NT2/D1 (cell line): Measurements from ENCODE around the gene POLL.

ENCODE experiments used
- DNase-seq: peaks from one replicate; pipeline ENCODE4 v3.0.0-alpha.2; 2011; ENCODE audit warnings: low read depth, low spot score
- H3K27me3 ChIP-seq: 2 replicates; pipeline ENCODE4 v1.6.0; 2011; ENCODE audit warnings: mild to moderate bottlenecking; ENCODE audit not compliant: insufficient read length, insufficient read depth
- H3K36me3 ChIP-seq: 2 replicates; pipeline ENCODE4 v1.6.1; 2011; ENCODE audit warnings: mild to moderate bottlenecking, low read length, mixed read lengths; ENCODE audit not compliant: insufficient read depth, insufficient read length
- H3K4me1 ChIP-seq: 2 replicates; pipeline ENCODE4 v1.5.1; 2011; ENCODE audit not compliant: insufficient read depth, insufficient read length
- H3K4me3 ChIP-seq: 2 replicates; pipeline ENCODE4 v1.5.1; 2011; ENCODE audit warnings: low read depth; ENCODE audit not compliant: insufficient read length
- H3K9ac ChIP-seq: 2 replicates; pipeline ENCODE4 v1.6.0; 2011; ENCODE audit warnings: low read depth; ENCODE audit not compliant: insufficient read length
- H3K9me3 ChIP-seq: 2 replicates; pipeline ENCODE4 v1.5.1; 2011; ENCODE audit warnings: mild to moderate bottlenecking, low read length; ENCODE audit not compliant: insufficient read depth
- SUZ12 ChIP-seq: IDR thresholded peaks from 2 replicates; pipeline ENCODE4 v1.6.1; 2011; ENCODE audit not compliant: insufficient read length, insufficient read depth; ENCODE audit errors: extremely low read depth
- YY1 ChIP-seq: IDR thresholded peaks from 2 replicates; pipeline ENCODE4 v1.6.1; 2011; ENCODE audit not compliant: insufficient read length, insufficient read depth
- ZNF274 ChIP-seq: IDR thresholded peaks from 2 replicates; pipeline ENCODE4 v1.6.1; 2011; ENCODE audit warnings: mild to moderate bottlenecking, low read depth, low read length

POLL gene

GRCh38 chr10:101624526-101625102, 36.6 kb upstream of the POLL start:
- DNase-seq: no peak
- Histone ChIP-seq H3K9me3 (no peaks in the 10 kb centered on the region), H3K27me3 (no peaks in the 10 kb centered on the region), H3K4me3 (no peak overlapping the region), H3K36me3 (peaks cover 2% of the 10 kb centered on the region), H3K9ac (no peak overlapping the region), H3K4me1 (no peaks in the 10 kb centered on the region)
- no peak for TF ChIP-seq ZNF274
- TF ChIP-seq SUZ12: no peak

- H3K9me3 ChIP-seq: no peaks in the 10 kb centered on the region
- no peak for DNase-seq
- no peaks in the 10 kb centered on the region for H3K4me1 ChIP-seq
- TF ChIP-seq YY1 (no peak), ZNF274 (no peak), SUZ12 (no peak)
- no peak overlapping the region for H3K4me3 ChIP-seq
- H3K9ac ChIP-seq: no peak overlapping the region
- H3K36me3 ChIP-seq: peaks cover 2% of the 10 kb centered on the region
- no peaks in the 10 kb centered on the region for H3K27me3 ChIP-seq
Observed at GRCh38 chr10:101623528-101623927, 35.5 kb upstream of the POLL start.

GRCh38 chr10:101619983-101620382, 31.9 kb upstream of the POLL start:
- H3K9me3 ChIP-seq: no peaks in the 10 kb centered on the region
- H3K9ac ChIP-seq: no peak overlapping the region
- H3K4me1 ChIP-seq: peaks cover 10% of the 10 kb centered on the region
- DNase-seq: no peak
- peaks cover 2% of the 10 kb centered on the region for H3K36me3 ChIP-seq
- no peak overlapping the region for H3K4me3 ChIP-seq
- TF ChIP-seq YY1: no peak
- no peak for TF ChIP-seq ZNF274
- TF ChIP-seq SUZ12: no peak
- H3K27me3 ChIP-seq: no peaks in the 10 kb centered on the region

- no peak for TF ChIP-seq YY1
- TF ChIP-seq SUZ12: no peak
- TF ChIP-seq ZNF274: no peak
- H3K36me3 ChIP-seq: peaks cover 2% of the 10 kb centered on the region
Observed at GRCh38 chr10:101618871-101619270, 30.8 kb upstream of the POLL start.

GRCh38 chr10:101617824-101618568, 29.9 kb upstream of the POLL start:
- Histone ChIP-seq H3K4me1 (peaks cover 17% of the 10 kb centered on the region), H3K27me3 (no peaks in the 10 kb centered on the region), H3K36me3 (peaks cover 2% of the 10 kb centered on the region), H3K4me3 (no peak overlapping the region), H3K9me3 (no peaks in the 10 kb centered on the region), H3K9ac (no peak overlapping the region)
- DNase-seq: no peak
- TF ChIP-seq SUZ12: no peak
- TF ChIP-seq YY1: no peak
- no peak for TF ChIP-seq ZNF274

More at GRCh38 chr10:101618871-101619270, 30.8 kb upstream of the POLL start:
- Histone ChIP-seq H3K9me3 (no peaks in the 10 kb centered on the region), H3K9ac (no peak overlapping the region), H3K27me3 (no peaks in the 10 kb centered on the region), H3K4me3 (no peak overlapping the region), H3K4me1 (peaks cover 17% of the 10 kb centered on the region)
- no peak for DNase-seq

- Histone ChIP-seq H3K36me3 (peaks cover 3% of the 10 kb centered on the region), H3K4me1 (peaks cover 17% of the 10 kb centered on the region)
- no peak for DNase-seq
Observed at GRCh38 chr10:101617102-101617823, 29.2 kb upstream of the POLL start.

More at GRCh38 chr10:101617102-101617823, 29.2 kb upstream of the POLL start:
- Histone ChIP-seq H3K9ac (no peak overlapping the region), H3K4me3 (no peak overlapping the region), H3K27me3 (no peaks in the 10 kb centered on the region), H3K9me3 (no peaks in the 10 kb centered on the region)
- TF ChIP-seq ZNF274 (no peak), YY1 (no peak), SUZ12 (no peak)
